Measurements from ENCODE around the gene PTPRN2. TPM values are rescaled to one million over a fixed set of nuclear protein-coding genes. Genes with fewer than 3 reads are reported as not detected.

PTPRN2 gene
- total and polyA plus RNA-seq, 2 of the 13 experiments (the other 11 are each of a cell fraction or from before 2014, with no cell fraction given), result 2.5 to 24.2 TPM

- 83% methylated on average over 22 of the region's 26 CpGs for WGBS (ENCODE audit: low lambda C conversion rate)
- Histone ChIP-seq H3K79me2 (ENCODE audit: insufficient read depth, low read length) (no peaks in the 10 kb centered on the region), H3K4me2 (ENCODE audit: low read depth, low read length) (no peak overlapping the region), H3K27me3 (ENCODE audit: control insufficient read depth in 1 of 2, insufficient read depth in 2 of 2, low read length in 2 of 2) (no peaks in the 10 kb centered on the region; a peak in 1 of 5 replicates), H3K36me3 (replicated peaks in 1 of 2; ENCODE audit: control insufficient read depth in 1 of 2, insufficient read depth in 2 of 2, low read length in 2 of 2) (no peaks in the 10 kb centered on the region), H3K9ac (ENCODE audit: insufficient read depth, low read depth, low read length) (no peak overlapping the region), H2AFZ (ENCODE audit: low read length) (no peak overlapping the region), H3K9me3 (ENCODE audit: low read length) (no peaks in the 10 kb centered on the region; the same call in 1 of the 2 replicates), H4K20me1 (ENCODE audit: insufficient read depth, low read length) (peaks cover 80% of the 10 kb centered on the region), H3K4me3 (replicated peaks in 1 of 3; ENCODE audit: insufficient read depth in 1 of 3, low read depth in 2 of 3, low read length in 3 of 3) (no peak overlapping the region), H3K4me1 (ENCODE audit: insufficient read depth, low read length) (no peaks in the 10 kb centered on the region), H3K27ac (ENCODE audit: extremely low read length, insufficient read depth, low read length) (no peak overlapping the region)
- TF ChIP-seq ZSCAN21 (CRISPR knock-in tag; IDR thresholded peaks at IDR 0.05; ENCODE audit: borderline replicate concordance) (no peak), ZNF17 (CRISPR knock-in tag; IDR thresholded peaks at IDR 0.05) (no peak), ZSCAN12 (CRISPR knock-in tag; IDR thresholded peaks at IDR 0.05) (no peak), ZNF496 (CRISPR knock-in tag; IDR thresholded peaks at IDR 0.05; ENCODE audit: insufficient replicate concordance) (no peak), KLF9 (CRISPR knock-in tag; IDR thresholded peaks at IDR 0.05; ENCODE audit: low read depth) (no peak), ZSCAN22 (CRISPR knock-in tag; IDR thresholded peaks at IDR 0.05) (no peak), RBM39 (IDR thresholded peaks at IDR 0.05; ENCODE audit: low read depth, low read length, poor library complexity, severe bottlenecking) (no peak), MYPOP (CRISPR knock-in tag; IDR thresholded peaks at IDR 0.05) (no peak), SSRP1 (CRISPR knock-in tag; IDR thresholded peaks at IDR 0.05) (no peak), POGK (CRISPR knock-in tag; conservative IDR thresholded peaks at IDR 0.05) (no peak), ZNF543 (CRISPR knock-in tag; IDR thresholded peaks at IDR 0.05) (no peak), ZNF547 (CRISPR knock-in tag; IDR thresholded peaks at IDR 0.05) (no peak), IRF2 (CRISPR knock-in tag; IDR thresholded peaks at IDR 0.05) (no peak), ZNF616 (CRISPR knock-in tag; IDR thresholded peaks at IDR 0.05; ENCODE audit: low read depth) (no peak)
- in situ Hi-C loops (cut with HindIII; ENCODE audit: extremely low pct_ligation_motif_present, low pct_unique_long_range_greater_than_20kb), result loop anchor here (25.0 kb wide), 1 partner anchor 296 kb away; no protein-coding TSS in a partner anchor
- DNase-seq (ENCODE audit: low spot score) (no peak), ATAC-seq (no peak), FAIRE-seq (no peak)
- intact Hi-C loops (cut with micrococcal nuclease; ENCODE audit: unreplicated experiment), result no loop called here
- POLR2A ChIA-PET, result no interaction called here
- BruUV-seq (replicated peaks), result no TSS peak
- CTCF ChIA-PET (ENCODE audit: low intra/inter-chr PET ratio, low total read pairs), result no interaction called here
These were observed 229.5 kb downstream of the PTPRN2 start for GRCh38 chr7:158357898-158358821.
